CD4-positive, alpha-beta T cell treated with Interferon alpha-2 for 1 hour (primary cell): ENCODE measurements around the gene SLC12A4.
"Not testable (repeated sequence)": the region's sequence is repeated elsewhere in the genome, so short reads cannot be mapped to it uniquely, and the experiment has no call there.

Source experiments
- DNase-seq, 2 donors: peaks; one replicate each; pipeline ENCODE4 v3.0.0-alpha.2; 2020 to 2022

The SLC12A4 gene

DNA sequence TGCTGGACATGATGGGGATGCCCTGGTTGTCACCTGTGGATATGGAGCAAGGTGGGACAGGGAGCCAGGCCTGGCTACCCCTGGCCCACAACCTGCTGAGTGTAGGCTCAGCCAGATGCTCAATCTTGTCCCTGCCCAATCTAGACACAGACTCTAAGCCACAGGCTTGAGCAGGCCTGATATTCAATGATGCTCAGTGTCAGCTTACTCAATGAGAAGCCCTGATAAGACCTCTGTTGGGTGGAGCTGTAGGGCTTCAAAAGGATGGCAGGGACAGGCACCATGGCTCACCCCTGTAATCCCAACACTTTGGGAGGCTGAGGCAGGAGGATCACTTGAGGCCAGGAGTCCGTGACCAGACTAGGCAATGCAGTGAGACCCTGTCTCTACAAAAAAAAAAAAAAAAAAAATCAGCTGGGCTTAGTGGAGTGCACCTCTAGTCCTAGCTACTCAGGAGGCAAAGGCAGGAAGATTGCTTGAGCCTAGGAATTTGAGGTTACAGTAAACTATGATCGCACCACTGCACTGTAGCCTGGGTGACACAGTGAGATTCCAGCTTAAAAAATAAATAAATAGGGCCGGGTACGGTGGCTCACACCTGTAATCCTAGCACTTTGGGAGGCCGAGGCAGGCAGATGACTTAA is 27.9 kb downstream of the SLC12A4 start:
- no peak for DNase-seq

DNA sequence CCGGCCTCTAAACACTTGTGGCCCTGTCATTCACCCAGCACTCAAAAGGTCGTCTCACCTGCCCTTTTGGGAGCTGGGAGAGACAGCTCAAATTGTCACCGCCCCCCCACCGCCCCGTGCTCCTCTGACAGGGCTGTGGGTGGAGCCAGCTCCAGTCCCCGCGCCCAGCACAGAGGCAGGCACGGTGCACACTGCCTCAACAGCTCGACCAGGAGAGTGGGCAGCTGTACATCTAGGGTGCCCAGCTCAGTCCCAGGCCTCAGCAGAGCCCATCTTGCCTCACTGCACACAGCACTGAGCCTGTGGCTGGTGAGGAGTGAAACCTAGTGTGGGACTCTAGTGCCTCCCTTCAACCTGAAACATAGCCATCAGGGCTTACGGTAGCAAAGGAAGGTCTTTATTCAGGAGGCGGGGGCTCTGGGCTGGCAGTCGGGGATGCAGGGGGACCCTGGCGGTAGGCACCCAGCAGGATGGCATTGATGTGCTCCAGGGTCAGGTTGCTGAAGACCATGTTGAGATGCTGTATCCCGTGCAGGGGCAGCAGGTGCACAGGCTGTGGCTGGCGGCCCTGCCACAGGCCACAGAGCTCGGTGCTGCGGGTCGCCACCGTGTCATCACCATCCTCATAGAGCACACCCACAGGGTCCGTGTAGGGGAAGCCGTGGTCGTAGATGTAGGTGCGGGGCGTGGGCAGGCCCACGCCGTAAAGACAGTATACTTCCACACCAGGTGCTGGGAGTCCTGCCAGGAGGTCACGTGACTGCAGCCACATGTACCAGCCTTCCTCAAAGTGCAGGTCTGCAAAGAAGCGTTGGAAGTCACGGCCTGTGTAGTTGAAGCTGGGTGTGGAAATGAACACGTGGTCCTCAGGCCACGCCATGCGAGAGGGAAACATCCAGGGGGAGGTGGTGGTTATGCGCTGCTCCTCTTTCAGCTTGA is 28.7 kb downstream of the SLC12A4 start:
- DNase-seq = peak; percentile 19 to 44

DNA sequence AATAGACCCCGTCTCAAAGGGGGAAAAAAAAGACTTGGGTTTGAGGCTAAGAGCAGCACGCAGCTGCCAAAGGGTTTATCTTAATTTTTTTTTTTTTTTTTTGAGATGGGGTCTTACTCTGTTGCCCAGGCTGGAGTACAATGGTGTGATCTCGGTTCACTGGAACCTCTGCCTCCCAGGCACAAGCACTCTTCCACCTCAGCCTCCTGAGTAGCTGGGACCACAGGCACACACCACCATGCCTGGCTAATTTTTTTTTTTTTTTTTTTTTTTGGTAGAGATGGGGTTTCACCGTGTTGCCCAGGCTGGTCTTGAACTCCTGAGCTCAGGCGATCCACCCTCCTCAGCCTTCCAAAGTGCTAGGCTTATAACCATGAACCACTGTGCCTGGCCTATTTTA is 30.7 kb downstream of the SLC12A4 start:
- not testable (repeated sequence) for DNase-seq

DNA sequence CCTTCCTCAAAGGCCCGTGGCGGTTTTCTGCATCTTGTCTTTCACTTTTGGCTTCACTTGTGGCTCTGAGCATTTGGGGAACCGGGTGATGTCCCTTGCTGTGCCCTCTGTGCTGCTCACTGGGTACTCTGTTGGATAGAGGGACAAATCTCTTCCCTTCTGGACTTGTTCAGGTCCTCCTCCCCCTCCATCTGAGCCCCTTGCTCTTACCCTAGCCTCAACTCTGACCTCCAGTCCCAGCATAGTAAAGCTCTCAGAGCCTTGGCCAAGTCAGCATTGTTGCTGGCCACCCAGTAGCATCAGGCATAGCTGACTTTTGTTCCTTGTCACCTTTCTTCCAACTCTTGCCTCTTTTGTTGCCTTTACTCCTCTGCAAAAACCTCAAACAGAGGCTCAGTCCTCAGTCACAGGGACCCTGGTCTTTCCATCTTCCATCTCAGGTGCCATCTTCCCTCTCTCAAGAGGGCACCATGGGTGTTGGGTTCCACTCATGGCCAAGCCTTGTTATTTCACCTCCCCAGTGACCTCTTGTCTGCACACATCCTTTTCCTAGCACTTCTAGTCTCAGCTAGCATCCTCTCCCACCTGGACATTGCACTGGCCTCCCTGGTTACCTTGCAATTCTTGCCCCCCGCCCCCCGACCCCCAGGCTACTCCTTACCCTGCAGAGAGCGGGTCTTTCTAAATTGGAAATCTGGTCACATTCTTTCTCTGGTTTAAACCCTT is 31.4 kb downstream of the SLC12A4 start:
- DNase-seq = peak; percentile 81 to 88

DNA sequence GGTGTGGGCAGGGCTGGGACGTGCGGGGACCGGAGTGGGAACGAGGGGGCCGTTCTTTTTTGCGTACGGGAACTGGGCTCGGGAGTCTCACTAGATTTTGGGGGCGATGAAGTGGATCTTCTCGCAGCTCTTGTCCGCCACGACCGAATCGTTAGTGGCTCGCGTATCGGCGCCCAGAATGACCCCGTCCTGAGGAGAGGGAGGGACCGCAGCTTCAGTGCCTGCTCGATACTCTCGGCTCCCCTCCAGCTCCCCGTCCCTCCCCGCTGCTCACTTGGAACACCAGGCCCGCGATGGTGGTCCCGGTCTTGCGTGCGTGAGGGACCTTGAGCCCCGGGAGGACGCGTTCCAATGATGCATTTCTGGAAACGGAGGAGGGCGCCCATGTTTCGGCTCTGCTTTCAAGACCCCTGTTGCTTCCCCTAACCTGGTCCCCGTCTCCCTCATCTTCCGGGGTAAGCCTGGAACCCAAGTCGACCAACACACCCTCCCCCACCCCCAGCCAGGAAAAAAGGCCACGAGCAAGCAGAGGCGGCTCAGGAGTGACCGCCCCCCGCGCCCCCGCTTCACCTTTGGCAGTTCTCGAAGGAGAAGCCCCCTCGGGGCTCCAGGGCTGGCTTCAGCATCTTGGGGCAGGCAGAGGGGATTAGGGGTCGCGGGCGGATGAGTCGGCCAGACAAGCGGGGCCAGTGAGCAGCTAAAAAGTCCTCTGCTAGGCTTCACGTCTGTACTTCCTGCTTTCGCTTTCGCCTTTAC is 32.1 kb downstream of the SLC12A4 start, which contains the start of gene PSMB10:
TSS of gene PSMB10 (minus strand) at position 727 of the 756 bp plus-strand sequence. CDS start at position 626, 101 bp downstream.
- no peak for DNase-seq

DNA sequence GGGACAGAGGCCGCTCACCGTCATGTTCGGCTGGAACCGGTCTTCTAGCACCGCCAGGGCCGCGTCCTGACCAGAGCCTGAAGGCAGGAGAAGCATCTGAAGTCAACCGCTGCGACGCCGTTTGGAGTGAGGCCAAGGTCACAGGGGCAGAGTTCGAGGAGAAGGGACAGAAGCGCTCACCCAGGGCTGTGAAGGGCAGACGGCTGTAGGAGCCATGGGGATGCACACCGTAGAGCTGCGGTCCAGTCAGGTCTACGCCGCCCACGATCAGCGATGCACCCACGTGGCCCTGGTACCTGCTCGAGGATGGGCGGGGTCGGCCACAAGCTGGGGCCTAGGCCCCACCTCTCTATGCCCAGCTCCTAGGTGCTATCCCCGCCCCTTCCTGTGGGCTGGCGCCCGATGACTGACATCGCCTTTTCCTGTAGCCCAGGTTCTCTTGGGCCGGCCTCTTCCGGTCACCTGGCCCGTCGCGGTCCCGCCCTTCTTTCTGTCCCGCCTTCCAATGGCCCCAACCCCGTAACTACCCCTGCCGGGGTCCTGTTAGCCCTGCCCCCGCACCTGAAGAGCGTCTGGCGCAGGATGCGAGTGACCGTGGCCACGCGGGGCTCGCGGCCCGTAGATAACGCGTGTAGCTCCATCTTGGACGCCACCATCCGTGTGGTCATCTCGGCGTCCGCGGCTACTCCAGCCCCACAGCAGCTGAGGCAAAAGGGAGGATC is 32.9 kb downstream of the SLC12A4 start:
- DNase-seq = peak; percentile 96 to 98

DNA sequence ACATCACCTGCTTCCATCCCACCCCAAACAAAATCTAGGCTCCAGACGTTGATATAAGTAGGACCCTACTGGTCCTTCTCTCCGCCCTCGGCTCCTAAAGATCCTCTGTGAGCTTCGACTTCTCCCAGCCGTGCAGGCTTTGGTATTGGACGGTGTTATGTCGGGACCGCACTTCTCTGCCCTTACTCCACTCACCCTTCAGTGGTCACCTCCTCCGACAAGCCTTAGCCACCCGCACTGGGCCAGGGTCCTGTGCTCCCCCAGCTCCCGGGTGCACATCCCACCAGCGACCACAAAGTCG is 33.4 kb downstream of the SLC12A4 start:
- DNase-seq = no peak

DNA sequence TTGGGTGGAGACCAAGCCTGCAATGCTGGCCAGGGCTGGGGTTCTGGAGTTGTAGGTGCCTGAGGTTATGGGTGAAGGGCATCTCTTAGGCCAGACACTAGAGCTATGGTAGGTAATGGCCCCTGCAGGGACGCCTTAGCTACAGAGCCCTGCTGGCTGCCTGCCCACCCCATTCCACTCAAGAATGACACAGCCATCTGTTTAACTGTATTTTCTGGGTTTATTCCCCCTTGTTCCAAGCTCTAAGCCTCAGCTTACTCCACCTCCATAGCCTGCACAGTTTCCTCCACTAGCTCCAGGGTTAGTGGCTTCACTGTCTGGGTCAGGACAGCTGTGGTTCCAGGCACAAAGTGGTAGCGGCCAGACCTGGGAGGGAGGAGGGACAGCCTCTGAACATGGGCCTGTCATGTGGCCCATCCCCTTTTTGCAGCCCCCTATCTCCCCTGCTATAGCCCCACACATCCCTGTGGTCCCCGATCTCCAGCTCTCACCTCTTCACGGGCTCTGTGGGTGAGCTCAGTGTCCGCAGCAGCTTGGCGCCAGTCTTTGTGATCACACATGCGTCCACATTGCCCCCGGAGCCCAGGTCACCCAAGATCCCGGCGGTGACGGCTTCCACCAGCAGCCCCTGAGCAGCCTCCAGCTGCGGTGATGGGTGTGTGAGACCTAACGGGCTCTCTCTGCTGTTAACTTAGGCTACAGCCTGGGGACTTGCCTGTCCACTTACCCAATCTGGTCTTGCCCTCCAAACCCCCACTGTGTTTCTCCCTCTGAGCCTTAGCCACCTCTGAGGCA is 33.9 kb downstream of the SLC12A4 start:
- DNase-seq = no peak

DNA sequence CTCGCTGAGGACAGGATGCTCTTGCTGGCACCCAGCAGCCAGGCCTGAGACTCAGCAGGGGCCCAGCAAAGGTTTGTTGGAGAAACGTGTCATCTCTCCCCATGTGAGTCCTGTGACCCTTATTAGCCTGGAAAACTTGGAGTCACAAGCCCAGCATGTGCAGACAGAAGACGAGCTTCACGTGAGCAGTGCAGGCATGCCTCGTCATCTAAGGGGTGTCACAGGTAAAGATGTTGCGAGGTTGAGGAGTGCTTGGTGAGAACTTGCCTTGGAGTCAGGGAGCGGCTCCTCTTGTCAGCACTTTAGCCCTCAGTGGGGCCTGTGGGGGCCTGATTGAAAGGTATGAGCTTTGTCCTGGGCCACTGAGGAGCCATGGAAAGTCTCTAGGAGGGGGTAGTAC is 34.6 kb downstream of the SLC12A4 start:
- no peak for DNase-seq

DNA sequence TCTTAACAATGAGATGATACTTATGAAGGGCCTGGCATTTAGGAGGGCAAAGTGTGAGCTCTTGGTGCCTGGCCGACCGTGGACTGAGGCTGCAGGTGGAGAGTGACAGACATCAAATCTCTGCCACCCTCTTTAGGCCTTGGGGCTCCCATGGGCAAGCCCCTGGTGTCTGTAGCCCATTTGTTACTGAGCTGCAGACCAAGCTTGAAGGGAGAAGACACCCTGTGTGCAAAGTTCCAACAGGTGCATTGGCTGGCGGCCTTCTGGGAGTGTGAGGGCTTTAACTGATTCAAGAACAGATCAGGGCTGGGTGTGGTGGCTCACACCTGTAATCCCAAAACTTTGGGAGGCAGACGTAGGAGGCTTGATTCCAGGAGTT is 36.0 kb downstream of the SLC12A4 start:
- DNase-seq = no peak

DNA sequence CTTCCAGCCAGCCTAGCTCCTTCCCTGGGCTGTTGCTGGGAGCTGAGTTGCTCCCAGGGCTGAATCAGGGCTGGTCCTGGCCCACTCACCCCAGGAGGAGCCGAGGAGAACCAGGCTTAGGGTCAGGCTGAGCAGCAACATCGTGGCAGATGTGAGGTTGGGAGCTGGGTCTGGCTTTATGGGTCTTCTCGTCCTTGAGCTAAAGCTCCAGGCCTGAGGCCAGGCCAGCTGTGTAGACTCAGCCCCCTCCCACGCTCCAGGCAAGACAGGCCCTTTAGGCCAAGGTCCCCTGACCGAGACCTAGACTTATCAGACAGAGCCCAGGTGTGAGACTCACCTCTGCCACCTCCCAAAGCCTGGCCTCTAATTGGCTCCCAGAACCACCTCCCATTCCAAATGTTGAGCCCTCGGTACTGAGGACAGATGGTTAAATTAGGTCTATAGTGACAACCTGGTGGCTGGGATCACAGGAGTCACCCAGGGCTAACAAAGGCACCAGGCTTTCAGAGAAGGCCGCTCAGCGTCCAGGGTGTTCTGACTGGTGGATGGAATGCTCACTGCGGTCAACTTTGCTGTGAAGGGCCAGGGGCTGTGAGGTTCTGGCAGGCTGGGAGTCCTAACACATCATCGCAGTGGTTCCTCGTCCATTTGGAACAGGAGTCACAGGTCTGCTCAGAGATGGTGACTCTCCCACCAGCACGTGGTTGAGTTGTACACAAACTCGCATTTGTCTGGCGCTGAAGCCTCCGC is 36.5 kb downstream of the SLC12A4 start, which contains the start of gene CTRL:
TSS of gene CTRL (minus strand) at position 151 of the 750 bp plus-strand sequence. CDS start at position 141, 10 bp downstream.
- no peak for DNase-seq

DNA sequence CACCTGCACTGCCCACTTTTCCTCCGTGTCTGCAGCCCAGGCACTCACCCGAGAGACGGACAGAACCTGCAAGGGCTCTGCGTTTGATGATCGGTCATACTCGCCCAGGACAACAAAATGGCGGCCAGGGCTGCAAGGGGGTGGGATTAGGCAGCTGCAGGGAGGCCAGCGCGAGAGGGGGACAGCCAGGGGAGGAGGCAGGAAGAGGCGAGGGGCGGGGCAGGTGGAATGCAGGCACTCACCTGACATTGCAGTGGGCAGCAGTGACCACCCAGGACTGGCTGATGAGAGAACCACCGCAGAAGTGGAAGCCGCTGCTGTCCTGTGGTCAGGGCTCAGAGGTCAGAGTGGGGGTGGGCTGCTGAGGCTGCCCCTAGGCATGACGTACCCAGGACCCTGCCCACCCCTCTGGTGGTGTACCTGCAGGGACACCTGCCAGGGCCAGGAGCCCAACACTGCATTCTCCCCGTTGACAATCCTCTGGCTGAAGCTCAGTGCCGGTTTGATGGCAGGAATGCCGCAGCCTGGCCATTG is 37.7 kb downstream of the SLC12A4 start:
- no peak for DNase-seq

DNA sequence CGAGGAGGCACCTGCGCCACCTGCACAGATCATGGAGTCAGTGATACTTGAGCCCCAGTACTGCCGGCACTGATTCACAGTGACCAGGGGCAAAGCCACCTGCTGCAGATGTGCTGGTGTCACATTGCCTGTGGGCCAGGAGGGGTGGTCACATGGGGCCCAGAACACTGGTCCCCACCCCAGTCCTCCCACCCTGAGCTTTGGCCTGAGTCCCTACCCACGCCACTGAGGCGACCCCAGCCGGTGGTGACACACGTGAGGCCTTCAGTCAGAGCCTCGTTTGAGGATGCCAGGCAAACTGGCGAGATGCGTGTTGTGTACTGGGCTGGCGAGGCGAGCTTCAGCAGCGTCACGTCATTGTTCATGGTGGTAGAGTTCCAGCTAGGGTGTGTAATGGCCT is 38.2 kb downstream of the SLC12A4 start:
- no peak for DNase-seq

DNA sequence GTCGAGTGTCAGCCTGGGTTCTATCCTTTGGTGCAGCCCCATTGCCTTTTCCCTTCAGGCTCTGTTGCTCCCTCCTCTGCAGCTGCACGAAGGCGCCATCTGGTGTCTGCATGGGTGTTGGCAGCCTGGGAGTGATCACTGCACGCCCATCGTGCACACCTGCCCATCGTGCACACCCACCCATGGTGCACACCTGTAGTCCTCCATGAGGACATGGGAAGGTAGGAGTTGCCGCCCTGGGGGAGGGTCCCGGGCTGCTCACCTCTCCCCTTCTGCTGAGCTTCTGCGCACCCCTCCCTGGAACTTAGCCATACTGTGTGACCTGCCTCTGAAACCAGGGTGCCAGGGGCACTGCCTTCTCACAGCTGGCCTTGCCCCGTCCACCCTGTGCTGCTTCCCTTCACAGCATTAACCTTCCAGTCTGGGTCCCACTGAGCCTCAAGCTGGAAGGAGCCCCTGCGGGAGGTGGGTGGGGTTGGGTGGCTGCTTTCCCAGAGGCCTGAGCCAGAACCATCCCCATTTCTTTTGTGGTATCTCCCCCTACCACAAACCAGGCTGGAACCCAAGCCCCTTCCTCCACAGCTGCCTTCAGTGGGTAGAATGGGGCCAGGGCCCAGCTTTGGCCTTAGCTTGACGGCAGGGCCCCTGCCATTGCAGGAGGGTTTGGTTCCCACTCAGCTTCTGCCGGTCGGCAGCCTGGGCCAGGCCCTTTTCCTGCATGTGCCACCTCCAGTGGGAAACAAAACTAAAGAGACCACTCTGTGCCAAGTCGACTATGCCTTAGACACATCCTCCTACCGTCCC is 39.7 kb downstream of the SLC12A4 start:
- peak; percentile 69 to 81 for DNase-seq

DNA sequence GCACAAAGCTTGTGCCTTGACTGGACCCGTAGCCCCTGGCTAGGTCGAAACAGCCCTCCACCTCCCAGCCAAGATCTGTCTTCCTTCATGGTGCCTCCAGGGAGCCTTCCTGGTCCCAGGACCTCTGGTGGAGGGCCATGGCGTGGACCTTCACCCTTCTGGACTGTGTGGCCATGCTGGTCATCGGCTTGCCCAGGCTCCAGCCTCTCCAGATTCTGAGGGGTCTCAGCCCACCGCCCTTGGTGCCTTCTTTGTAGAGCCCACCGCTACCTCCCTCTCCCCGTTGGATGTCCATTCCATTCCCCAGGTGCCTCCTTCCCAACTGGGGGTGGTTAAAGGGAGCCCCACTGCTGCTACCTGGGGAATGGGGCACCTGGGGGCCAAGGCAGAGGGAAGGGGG is 40.3 kb downstream of the SLC12A4 start:
- DNase-seq = no peak

DNA sequence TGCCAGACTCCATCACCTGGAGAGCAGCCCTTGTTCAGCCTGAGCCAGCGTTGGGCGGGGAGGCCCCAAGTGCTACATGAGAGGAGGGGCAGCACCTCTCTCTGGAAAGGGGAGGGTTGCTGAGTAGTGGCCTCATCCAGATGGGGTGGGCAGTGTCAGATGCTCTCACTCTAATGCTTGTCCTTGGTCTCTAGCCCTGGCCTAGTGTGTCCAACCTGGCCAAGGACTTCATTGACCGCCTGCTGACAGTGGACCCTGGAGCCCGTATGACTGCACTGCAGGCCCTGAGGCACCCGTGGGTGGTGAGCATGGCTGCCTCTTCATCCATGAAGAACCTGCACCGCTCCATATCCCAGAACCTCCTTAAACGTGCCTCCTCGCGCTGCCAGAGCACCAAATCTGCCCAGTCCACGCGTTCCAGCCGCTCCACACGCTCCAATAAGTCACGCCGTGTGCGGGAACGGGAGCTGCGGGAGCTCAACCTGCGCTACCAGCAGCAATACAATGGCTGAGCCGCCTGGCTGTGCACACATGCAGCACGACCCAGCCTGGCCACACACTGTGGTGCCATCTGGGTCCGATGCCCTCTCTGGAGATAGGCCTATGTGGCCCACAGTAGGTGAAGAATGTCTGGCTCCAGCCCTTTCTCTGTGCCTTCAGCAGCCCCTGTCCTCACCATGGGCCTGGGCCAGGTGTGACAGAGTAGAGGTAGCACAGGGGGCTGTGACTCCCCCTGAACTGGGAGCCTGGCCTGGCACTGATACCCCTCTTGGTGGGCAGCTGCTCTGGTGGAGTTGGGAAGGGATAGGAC is 41.1 kb downstream of the SLC12A4 start:
- DNase-seq = no peak

DNA sequence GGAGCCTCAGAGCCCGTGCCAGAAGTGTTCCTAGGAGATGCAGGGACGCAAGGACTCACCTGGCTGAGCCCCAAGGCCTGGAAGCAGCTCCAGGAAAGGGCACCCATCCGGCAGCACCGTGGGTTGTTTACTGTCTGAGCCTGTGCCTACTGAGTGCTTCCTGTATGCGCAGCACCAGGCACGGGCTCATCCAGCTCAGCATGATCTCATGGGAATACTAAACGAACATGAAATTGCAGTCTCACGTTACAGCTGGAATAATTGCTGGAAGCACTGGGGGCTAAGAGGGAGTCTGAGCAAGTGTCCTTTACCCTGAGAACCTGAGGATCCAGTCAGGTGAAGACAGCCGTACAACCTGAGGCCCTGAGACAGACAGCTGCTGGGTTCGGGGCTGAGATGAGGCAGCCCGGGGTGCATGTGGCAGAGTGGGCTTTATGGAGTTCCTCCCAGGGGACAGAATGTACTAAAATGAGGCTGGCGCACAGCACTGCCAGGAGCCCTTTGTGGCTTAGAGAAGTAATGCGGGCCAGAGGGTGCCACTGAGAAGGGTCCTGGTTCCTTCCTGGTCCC is 42.2 kb downstream of the SLC12A4 start:
- DNase-seq = no peak
